OCI-M2 (cell line): Measurements from ENCODE around the gene ABHD16A.

ENCODE experiments used
- DNase-seq: peaks from one replicate; lab custom pipeline; 2025; ENCODE audit not compliant: unreplicated experiment; lab: John Stamatoyannopoulos, UW

The ABHD16A gene

GRCh38 chr6:31663126-31663960 lies 39.8 kb downstream of the ABHD16A start:
- no peak for DNase-seq

- DNase-seq: no peak
Measured at GRCh38 chr6:31662124-31662723, 40.9 kb downstream of the ABHD16A start.

- DNase-seq: no peak
Measured at GRCh38 chr6:31661262-31662123, 41.6 kb downstream of the ABHD16A start.

GRCh38 chr6:31660381-31661261 lies 42.5 kb downstream of the ABHD16A start, which contains the start of gene C6orf47:
TSS of gene C6orf47 (minus strand) at chr6:31660778. CDS start at chr6:31659947, 831 bp downstream.
- peak; percentile 57 for DNase-seq

GRCh38 chr6:31659649-31660380 lies 43.3 kb downstream of the ABHD16A start:
- no peak for DNase-seq

- no peak for DNase-seq
Measured at GRCh38 chr6:31658983-31659648, 44.0 kb downstream of the ABHD16A start.

GRCh38 chr6:31658158-31658688 lies 44.9 kb downstream of the ABHD16A start:
- DNase-seq: no peak

GRCh38 chr6:31657406-31658157 lies 45.5 kb downstream of the ABHD16A start:
- no peak for DNase-seq

- DNase-seq: no peak
Measured at GRCh38 chr6:31655349-31656237, 47.5 kb downstream of the ABHD16A start, which contains the start of gene APOM. TSS of gene APOM (plus strand) at chr6:31655894. CDS start at chr6:31655967, 73 bp downstream.

GRCh38 chr6:31654574-31655348 lies 48.4 kb downstream of the ABHD16A start:
- no peak for DNase-seq

- DNase-seq: no peak
Measured at GRCh38 chr6:31652925-31653724, 50.0 kb downstream of the ABHD16A start.

GRCh38 chr6:31651602-31652191 lies 51.4 kb downstream of the ABHD16A start:
- DNase-seq: no peak

- DNase-seq: no peak
Measured at GRCh38 chr6:31645325-31645724, 57.8 kb downstream of the ABHD16A start.

- DNase-seq: no peak
Measured at GRCh38 chr6:31643818-31644454, 59.2 kb downstream of the ABHD16A start.
